ENCODE results near the gene MYNN. TPM values are rescaled to one million over a fixed set of nuclear protein-coding genes. Genes with fewer than 3 reads are reported as not detected.

Gene MYNN
- total RNA-seq, 1 donor from 2014 or later = 12.2 TPM

DNA sequence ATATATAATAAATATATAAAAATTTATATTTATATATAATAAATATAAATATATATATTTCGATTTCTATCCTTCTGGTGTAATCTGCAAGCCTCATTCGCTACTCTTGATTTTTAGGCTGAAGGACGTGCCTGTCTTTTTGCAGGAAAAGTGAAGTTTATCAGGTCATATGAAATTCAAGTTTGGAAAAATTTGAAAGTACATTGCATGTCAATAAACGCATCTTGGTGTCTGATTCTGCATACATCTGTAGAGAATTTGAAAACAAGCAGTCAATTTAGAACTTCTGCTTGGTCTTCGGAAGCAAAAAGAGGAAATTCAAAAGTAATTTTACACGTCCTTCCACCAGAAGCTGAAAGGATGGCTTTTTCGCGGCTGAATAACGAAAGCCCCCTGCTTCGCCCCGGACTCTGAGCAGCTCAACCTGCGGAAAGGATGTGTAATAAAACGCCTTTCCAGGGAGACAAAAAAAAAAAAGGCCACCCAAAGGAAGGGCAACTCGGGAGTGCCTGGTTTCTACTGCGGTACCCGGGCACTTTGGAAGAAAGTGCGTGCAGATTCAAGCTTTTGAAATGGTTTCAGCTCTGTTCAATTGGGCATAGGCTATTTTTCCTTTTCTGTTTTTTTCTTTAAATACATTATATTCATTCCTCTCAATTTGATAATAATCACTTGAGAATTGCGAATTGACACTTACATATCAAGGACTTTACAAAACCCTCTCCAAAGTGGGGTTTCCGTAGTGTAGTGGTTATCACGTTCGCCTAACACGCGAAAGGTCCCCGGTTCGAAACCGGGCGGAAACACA, 1.5 kb upstream of the MYNN start:
- ATAC-seq = peak; percentile 46
- DNase-seq (ENCODE audit: missing footprints) = peak; percentile 60
- intact Hi-C loops (cut with DNase I) = loop anchor here (10.0 kb wide), 1 partner anchor 193 kb away; the partner anchor contains the start of gene SEC62

DNA sequence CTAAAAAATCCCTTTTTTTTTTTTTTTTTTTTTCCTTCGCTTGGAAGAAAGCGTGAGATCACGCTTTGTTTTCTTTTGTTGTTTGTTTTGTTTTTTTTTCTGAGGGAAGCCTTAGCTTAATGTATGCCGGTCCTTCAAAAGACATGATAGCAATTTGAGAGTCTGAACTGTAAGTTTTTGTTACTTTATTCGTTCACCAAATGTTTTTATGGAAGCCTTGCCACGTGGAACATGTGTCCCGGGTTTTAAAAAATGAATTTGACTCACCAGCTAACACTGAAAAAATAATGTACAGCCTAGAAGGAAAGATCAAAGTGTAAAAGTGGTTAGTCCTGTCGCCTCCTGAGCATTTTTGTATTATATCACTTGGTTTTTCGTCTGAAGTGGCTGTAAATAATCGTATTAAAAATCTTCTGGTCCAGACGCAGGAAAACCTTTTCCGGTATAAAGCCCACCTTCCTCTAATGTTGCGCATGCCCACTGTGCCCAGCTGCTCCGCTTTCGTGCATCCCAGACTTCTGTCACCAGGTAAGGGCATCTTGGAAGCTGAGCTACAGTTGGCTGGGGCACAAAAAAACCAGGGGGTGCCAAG, 795 bp upstream of the MYNN start:
- DNase-seq (ENCODE audit: missing footprints) (peak; percentile 77), ATAC-seq (peak; percentile 79)
- intact Hi-C loops (cut with DNase I) = loop anchor here (10.0 kb wide), 1 partner anchor 192 kb away; the partner anchor contains the start of gene SEC62

GRCh38 chr3:169774186-169774585, 990 bp downstream of the MYNN start:
- intact Hi-C loops (cut with DNase I) = loop anchor here (10.0 kb wide), 1 partner anchor 191 kb away; the partner anchor contains the start of gene SEC62
- DNase-seq (ENCODE audit: missing footprints) (no peak), ATAC-seq (no peak)

DNA sequence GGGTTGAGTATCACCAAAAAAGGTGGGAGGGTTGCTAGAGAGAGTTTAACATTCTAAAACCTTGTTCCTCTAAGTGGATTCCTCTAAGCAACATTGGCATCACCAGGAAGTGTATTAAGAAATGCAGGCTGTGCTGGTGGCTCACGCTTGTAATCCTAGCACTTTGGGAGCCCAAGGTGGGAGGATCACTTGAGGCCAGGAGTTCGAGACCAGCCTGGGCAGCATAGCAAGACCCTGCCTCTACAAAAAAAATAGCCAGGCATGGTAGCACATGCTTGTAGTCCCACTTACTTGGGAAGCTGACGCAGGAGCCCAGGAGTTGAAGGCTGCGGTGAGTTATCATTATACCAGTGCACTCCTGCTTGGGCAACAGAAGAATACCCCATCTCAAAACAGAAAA, 4.6 kb downstream of the MYNN start:
- ATAC-seq (no peak), DNase-seq (ENCODE audit: missing footprints) (no peak)
- intact Hi-C loops (cut with DNase I) = loop anchor here (10.0 kb wide), 1 partner anchor 187 kb away; the partner anchor contains the start of gene SEC62

DNA sequence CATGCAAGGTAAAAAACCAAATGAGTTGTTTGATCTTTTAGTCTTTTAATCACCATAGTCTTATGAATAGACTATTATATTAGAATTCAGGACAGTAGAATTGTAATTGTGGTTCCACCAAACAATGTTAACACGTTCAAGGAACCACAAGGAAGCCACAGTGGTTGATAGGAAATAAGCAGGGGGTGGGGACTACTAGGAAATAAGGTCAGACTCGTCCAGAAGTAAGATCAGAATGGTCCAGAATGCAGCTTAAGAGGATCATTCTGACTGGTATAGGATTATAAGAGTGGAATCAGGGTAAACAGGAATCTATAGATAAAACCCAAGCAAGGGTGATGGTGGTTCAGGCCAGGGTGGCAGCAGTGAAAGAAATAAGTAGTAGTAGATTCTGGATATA, 7.5 kb downstream of the MYNN start:
- DNase-seq (ENCODE audit: missing footprints) (no peak), ATAC-seq (no peak)
- intact Hi-C loops (cut with DNase I) = no loop called here

DNA sequence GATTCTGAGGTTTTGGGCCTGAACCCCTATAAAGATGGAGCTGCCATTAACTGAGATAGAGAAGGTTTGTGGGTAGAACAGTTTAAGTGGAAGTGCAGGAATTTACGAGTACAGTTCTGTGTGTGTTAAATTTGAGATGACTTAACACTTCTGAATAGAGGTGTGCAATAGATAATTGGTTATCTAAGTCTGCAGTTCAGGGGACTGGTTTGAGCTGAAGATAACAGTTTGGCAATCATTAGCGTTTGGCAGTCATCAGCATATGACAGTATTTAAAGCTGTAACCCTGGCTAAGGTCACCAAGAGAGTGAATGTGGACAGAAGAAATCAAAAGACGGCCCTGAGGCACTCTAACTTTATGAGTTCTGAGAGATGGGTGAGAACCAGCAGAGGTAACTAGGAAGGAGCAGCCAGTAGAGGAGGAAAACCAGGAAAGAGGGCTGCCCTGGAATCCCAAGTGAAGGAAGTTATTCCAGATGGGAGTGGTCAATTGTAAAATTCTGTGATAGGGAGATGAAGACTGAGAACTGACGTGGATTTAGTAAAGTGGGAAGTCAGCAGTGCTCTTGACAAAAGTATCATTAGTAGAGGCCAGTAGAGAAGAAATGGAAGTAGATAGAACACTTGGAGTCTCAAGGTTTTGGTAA, 8.1 kb downstream of the MYNN start:
- ATAC-seq (no peak), DNase-seq (ENCODE audit: missing footprints) (no peak)
- intact Hi-C loops (cut with DNase I) = no loop called here

DNA sequence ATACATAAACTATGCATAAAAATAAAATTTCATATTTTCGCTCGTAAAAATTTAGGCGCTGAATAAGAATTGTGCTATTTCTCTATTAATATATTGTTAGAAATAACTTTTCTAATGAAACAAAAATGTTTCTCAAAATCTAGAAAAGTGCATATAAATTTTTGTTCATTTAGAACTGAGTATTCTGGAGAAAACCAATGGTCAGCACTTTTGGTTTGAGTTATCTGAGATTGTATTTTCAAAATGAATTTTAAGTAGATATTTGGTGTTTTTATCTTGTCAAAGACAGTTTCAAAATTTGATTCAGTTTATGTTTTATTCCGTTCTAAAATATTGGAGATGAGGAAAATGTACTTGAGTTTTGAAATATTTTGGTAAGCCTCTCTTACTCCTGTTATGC, 13.9 kb downstream of the MYNN start:
- intact Hi-C loops (cut with DNase I) = no loop called here
- no peak for DNase-seq (ENCODE audit: missing footprints)

DNA sequence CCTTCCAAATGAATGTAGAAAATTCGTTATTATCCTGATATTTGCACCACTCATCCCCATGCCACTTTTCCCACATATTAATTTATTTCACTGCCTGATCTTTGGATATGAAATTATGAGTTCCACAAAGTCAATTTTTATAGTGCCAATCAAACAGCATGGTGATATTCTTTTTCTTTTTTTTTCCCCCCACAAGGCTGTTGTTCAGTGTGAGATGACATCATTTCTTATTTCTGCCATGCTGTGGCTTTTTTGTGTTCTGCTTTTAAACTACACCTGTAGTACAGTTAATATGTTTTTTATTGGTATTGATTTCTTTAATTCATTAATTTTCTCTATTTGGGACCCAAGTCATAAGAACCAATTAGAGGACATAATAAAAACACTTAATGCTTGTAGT, 14.6 kb downstream of the MYNN start:
- intact Hi-C loops (cut with DNase I) = no loop called here
- no peak for ATAC-seq
- DNase-seq (ENCODE audit: missing footprints) = no peak

More for the DNA sequence above, 13.9 kb downstream of the MYNN start:
- no peak for ATAC-seq

GRCh38 chr3:169790219-169790618, 17.0 kb downstream of the MYNN start:
- intact Hi-C loops (cut with DNase I) = no loop called here
- no peak for ATAC-seq
- DNase-seq (ENCODE audit: missing footprints) = no peak

GRCh38 chr3:169790687-169791429, 17.7 kb downstream of the MYNN start:
- DNase-seq (ENCODE audit: missing footprints) (no peak), ATAC-seq (no peak)
- intact Hi-C loops (cut with DNase I) = no loop called here

GRCh38 chr3:169792359-169792758, 19.2 kb downstream of the MYNN start:
- DNase-seq (ENCODE audit: missing footprints) (no peak), ATAC-seq (no peak)
- intact Hi-C loops (cut with DNase I) = no loop called here

DNA sequence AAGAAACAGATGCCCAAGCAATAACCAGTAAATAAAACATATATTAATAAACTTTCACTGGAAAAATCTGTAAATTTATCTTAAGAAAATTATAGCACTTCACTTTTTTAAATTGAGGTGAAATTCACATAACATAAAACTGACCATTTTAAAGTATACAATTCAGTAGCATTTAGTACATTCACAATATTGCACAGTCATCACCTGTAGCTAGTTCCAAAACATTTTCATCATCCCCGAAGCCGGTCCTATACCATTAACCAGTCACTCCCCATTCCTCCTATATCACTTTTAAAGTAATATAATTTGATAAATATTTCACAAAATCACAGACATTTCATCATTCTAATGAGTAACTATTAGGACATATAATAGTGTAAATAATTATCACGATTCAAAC, 31.5 kb downstream of the MYNN start:
- intact Hi-C loops (cut with DNase I) = no loop called here
- no peak for ATAC-seq

DNA sequence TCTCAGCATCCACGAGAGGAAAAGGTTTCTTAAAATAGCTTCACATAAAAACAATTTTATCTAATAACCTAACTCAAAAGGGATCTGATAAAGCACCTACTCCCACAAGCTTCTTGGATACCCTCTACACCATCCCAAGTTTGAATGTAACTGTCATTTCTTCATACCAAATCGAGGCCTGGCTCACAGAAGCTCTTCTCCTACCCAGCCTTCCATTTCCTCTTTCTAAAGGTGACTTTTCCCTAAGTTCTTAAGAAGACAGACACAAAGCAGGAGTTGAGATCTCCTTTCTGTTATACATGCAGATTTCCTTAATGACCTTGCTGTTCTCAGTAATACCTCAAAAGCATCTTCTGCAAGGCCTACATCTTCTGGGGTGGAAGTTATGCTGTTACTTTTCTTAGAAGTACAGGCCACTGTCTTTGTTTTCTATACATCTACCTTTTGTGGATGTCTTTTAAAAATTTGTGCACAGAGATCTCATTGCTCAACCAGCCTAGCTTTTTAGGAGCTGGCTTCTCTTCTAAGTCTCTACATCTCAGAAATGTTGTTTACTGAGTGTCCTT, 36.1 kb downstream of the MYNN start:
- intact Hi-C loops (cut with DNase I) = no loop called here
- DNase-seq (ENCODE audit: missing footprints) = no peak

More for the DNA sequence above, 31.5 kb downstream of the MYNN start:
- DNase-seq (ENCODE audit: missing footprints) = no peak

DNA sequence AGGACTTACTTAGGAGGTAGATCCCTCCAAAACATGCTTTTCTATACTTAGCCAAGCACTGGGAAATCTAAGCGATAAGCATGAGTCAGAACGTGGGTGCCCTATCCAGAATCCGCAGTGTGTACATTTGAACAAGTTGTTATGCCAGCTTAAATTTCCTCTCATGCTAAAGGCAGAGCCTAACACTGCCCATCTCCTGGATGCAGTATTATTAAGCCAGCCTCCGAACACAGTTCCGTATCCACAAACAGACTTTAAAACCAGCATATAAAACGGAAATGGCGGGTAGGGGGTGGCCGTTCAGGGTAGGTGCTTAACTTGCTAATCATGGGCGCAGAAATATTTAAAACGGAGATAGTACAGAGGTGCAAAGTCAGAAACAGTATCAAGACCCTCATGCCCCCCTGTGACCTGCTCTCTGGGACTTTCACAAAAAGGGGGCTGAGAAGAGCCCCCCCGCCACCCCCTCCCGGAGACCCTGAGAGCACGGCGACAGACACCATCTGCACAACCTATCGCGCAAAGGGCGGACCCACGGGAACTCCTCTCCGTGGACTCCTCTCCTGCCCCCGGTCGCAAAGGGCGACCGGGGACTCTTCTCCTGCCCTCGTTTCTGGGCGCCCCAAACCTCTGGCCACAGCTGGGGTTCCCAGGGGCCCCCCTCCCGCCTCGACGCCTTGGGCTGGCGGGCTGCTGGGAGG, 38.6 kb downstream of the MYNN start:
- DNase-seq (ENCODE audit: missing footprints) (no peak), ATAC-seq (peak; percentile 53)
- intact Hi-C loops (cut with DNase I) = no loop called here

More for the DNA sequence above, 36.1 kb downstream of the MYNN start:
- no peak for ATAC-seq

DNA sequence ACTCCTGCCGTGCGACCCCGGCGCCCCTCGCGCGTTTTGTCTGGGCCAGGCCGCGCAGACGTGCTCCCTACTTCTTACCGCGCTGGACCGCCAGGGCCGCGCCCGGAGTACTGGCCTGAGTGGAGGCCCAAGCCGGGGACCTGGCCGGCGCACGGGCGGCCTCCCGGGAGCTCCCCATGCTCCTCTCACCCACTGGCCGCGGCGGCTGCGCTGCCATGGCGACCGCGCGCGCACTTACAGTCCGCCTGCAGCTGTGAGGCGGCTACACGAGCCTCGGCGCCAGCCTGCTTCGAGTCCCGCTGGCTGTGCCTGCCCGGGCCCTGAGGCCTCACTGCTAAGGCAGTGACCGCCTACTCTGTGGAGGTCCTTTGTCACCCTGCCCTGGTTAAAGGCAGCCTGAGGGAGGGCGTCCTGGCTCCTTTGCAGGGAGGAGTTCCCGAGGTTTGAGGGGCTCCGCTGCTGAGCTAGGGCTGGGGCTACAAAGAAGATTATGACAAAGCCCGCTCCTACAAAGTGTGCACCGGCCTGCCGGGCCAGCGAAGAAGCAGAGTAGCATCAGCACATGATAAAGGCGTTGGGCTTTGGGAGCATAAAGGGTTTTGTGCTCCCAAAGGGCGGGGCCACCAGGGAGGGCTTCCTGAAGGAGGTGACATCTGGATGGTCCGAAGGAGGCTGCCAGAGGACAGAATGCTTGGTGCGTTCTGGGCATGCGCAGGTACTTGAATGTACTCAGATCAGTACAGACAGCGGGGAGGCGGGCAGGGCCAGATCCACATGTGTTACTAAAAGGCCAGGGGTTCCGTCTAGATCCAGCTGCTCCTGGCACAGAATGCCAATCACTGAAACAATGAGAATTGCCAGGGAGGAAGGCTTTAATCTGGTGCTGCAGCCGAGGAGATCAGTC, 39.4 kb downstream of the MYNN start, which contains the start of the genes LRRC34 and LRRIQ4:
Gene LRRC34 (minus strand): TSS at position 573 of the 904 bp plus-strand sequence. CDS start 356 bp downstream, at position 217.
Gene LRRIQ4 (plus strand): TSS at position 539 of the 904 bp plus-strand sequence. CDS start 9,052 bp downstream, outside the sequence.
- intact Hi-C loops (cut with DNase I) = no loop called here
- DNase-seq (ENCODE audit: missing footprints) = peak; percentile 93
- ATAC-seq = peak; percentile 93

DNA sequence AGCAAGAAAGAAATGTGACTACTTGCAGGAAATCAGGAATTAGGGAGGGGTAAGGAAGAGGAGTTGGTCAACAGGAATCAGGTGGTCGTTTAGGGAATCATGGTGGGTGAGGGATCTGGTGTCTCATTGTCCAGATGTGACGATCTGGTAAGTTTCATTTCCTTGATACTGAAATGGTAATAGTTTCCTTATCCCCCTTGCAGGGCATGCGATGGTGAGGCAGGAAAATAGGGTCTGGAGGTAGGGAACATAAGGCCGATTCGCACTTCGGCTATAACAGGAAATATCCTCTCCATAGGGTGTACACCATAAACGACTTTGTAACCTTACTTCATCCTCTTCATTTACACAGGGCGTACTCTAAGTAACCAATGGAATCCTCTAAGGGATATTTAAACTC, 40.1 kb downstream of the MYNN start:
- intact Hi-C loops (cut with DNase I) = no loop called here

More for the DNA sequence above, 40.1 kb downstream of the MYNN start:
- no peak for DNase-seq (ENCODE audit: missing footprints)
- no peak for ATAC-seq

Measured in Right ventricle myocardium inferior (tissue), 1 donor.